ENCODE results near the gene TRAPPC3. TPM values are rescaled to one million over a fixed set of nuclear protein-coding genes. Genes with fewer than 3 reads are reported as not detected.

The TRAPPC3 gene
- total and polyA plus RNA-seq, 9 donors: 32.4 to 42.1 (median 35.8) TPM

DNA sequence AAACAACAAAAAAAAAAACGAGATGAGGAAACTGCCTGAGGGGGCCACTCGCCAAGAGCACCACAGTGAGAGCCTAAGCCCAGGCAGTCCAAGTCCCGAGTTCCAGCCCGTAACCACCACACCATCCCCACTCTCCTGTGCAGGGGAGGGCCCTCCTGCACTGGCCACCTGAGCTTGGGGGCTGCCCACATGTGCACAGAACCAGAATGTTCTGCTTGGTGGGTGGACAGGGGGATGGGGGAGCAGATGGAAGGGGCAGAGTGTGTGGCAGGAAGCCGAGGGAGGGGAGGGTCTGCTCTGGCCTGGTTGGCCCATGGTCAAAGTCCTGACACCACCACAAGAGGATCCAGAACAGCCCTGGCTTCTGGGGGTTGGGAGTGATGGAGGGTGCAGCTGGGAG lies 43.0 kb downstream of the TRAPPC3 start:
- no peaks in the 10 kb centered on the region for H3K27me3 ChIP-seq (ENCODE audit: control insufficient read depth, insufficient read depth, low read length)
- WGBS (ENCODE audit: insufficient coverage): 67% methylated on average over 1 of the region's 5 CpGs
- DNase-seq: no peak
- no peak overlapping the region for H3K27ac ChIP-seq (ENCODE audit: low read length)
- H3K36me3 ChIP-seq (ENCODE audit: control insufficient read depth, insufficient read depth, low read length): no peaks in the 10 kb centered on the region
- no peaks in the 10 kb centered on the region for H3K9me3 ChIP-seq (replicated peaks; ENCODE audit: control insufficient read depth, low read depth, low read length)
- no peak overlapping the region for H3K4me3 ChIP-seq (ENCODE audit: low read length)
- peaks cover 3% of the 10 kb centered on the region for H3K4me1 ChIP-seq (ENCODE audit: control insufficient read depth, insufficient read depth, low read length)

GRCh38 chr1:36101546-36101945 lies 47.7 kb downstream of the TRAPPC3 start:
- Histone ChIP-seq H3K27me3 (ENCODE audit: control insufficient read depth, insufficient read depth, low read length) (no peaks in the 10 kb centered on the region), H3K9me3 (replicated peaks; ENCODE audit: control insufficient read depth, low read depth, low read length) (no peaks in the 10 kb centered on the region), H3K27ac (ENCODE audit: low read length) (no peak overlapping the region), H3K36me3 (ENCODE audit: control insufficient read depth, insufficient read depth, low read length) (peaks cover under 1% of the 10 kb centered on the region), H3K4me3 (ENCODE audit: low read length) (no peak overlapping the region), H3K4me1 (ENCODE audit: control insufficient read depth, insufficient read depth, low read length) (peaks cover 7% of the 10 kb centered on the region)
- 96% methylated on average over 4 of the region's 5 CpGs for WGBS (ENCODE audit: insufficient coverage)
- DNase-seq: no peak

- H3K27ac ChIP-seq (ENCODE audit: low read length): no peak overlapping the region
- peaks cover 11% of the 10 kb centered on the region for H3K4me1 ChIP-seq (ENCODE audit: control insufficient read depth, insufficient read depth, low read length)
- DNase-seq: no peak
- no peaks in the 10 kb centered on the region for H3K27me3 ChIP-seq (ENCODE audit: control insufficient read depth, insufficient read depth, low read length)
- no peaks in the 10 kb centered on the region for H3K9me3 ChIP-seq (replicated peaks; ENCODE audit: control insufficient read depth, low read depth, low read length)
- 65% methylated on average over 4 of the region's 6 CpGs for WGBS (ENCODE audit: insufficient coverage)
- no peak overlapping the region for H3K4me3 ChIP-seq (ENCODE audit: low read length)
- peaks cover 11% of the 10 kb centered on the region for H3K36me3 ChIP-seq (ENCODE audit: control insufficient read depth, insufficient read depth, low read length)
Measured at GRCh38 chr1:36100376-36100775, 48.9 kb downstream of the TRAPPC3 start.

DNA sequence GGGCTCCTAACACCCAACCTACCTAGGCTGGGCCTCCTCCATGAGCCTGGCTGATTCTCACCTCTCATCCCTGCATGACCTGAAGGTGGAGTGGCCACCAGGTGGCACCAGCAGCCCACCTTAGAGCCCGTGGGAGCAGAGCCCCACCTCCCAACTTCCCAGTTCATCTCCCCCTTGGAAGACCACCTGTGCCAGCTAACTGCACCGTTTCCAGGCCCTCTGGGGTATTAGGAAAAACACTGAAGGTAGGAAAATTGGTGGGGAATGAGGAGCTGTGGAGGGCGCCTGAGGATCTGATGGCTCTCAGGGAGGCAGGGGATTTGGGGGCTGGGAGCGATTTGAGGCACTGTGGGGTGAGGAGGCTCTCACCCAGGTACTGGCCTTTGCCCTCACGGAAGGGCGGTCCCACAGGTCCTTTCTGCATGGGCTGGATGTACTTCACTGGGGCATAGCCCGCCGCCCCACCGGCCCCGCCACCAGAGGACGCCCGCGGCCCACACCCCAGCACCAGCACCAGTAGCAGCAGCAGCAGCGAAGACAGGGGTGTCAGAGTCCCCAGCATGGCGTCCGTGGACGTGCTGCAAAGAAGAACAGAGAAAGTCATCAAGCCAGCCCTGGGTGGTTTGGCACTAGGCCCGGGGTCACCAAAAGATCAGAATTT lies 49.5 kb downstream of the TRAPPC3 start:
- H3K4me3 ChIP-seq (ENCODE audit: low read length): no peak overlapping the region
- H3K36me3 ChIP-seq (ENCODE audit: control insufficient read depth, insufficient read depth, low read length): peaks cover 14% of the 10 kb centered on the region

DNA sequence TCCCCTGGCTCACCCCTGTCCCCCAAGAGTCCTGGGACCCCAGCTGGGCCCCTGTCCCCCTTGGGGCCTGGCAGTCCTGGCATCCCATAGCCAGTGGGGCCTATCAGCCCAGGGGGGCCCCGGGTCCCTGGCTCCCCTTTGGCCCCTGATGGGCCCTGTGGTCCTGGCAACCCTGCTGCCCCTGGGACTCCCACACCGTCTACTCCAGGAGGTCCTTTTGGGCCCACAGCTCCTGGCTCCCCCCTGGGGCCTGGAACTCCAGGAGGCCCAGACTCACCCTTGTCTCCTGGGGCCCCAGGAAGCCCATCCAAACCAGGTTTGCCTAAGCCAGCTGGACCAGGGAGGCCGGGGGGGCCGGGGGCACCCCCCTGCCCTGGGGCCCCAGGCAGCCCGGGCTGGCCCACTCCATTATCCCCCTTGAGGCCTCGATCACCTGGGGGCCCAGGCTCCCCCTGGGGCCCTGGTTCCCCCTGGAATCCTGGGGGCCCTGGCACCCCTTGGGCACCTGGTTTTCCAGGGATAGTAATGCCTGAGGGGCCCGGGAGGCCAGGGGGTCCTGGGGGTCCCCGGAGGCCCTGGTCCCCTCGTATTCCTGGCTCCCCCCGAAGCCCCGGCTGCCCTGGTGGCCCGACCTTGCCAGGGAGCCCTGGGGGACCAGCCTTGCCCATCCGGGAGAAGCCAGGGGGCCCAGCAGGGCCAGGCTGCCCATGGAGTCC lies 50.5 kb downstream of the TRAPPC3 start:
- Histone ChIP-seq H3K27me3 (ENCODE audit: control insufficient read depth, insufficient read depth, low read length) (no peaks in the 10 kb centered on the region), H3K4me1 (ENCODE audit: control insufficient read depth, insufficient read depth, low read length) (peaks cover 11% of the 10 kb centered on the region), H3K36me3 (ENCODE audit: control insufficient read depth, insufficient read depth, low read length) (peaks cover 24% of the 10 kb centered on the region), H3K27ac (ENCODE audit: low read length) (no peak overlapping the region), H3K9me3 (replicated peaks; ENCODE audit: control insufficient read depth, low read depth, low read length) (no peaks in the 10 kb centered on the region), H3K4me3 (ENCODE audit: low read length) (no peak overlapping the region)
- 79% methylated on average over 13 of the region's 13 CpGs for WGBS (ENCODE audit: insufficient coverage)
- no peak for DNase-seq

More for the DNA sequence above, 49.5 kb downstream of the TRAPPC3 start:
- H3K4me1 ChIP-seq (ENCODE audit: control insufficient read depth, insufficient read depth, low read length): peaks cover 11% of the 10 kb centered on the region
- no peaks in the 10 kb centered on the region for H3K9me3 ChIP-seq (replicated peaks; ENCODE audit: control insufficient read depth, low read depth, low read length)
- H3K27me3 ChIP-seq (ENCODE audit: control insufficient read depth, insufficient read depth, low read length): no peaks in the 10 kb centered on the region
- DNase-seq: peak; percentile 78
- 24% methylated on average over 9 of the region's 18 CpGs for WGBS (ENCODE audit: insufficient coverage)
- no peak overlapping the region for H3K27ac ChIP-seq (ENCODE audit: low read length)

DNA sequence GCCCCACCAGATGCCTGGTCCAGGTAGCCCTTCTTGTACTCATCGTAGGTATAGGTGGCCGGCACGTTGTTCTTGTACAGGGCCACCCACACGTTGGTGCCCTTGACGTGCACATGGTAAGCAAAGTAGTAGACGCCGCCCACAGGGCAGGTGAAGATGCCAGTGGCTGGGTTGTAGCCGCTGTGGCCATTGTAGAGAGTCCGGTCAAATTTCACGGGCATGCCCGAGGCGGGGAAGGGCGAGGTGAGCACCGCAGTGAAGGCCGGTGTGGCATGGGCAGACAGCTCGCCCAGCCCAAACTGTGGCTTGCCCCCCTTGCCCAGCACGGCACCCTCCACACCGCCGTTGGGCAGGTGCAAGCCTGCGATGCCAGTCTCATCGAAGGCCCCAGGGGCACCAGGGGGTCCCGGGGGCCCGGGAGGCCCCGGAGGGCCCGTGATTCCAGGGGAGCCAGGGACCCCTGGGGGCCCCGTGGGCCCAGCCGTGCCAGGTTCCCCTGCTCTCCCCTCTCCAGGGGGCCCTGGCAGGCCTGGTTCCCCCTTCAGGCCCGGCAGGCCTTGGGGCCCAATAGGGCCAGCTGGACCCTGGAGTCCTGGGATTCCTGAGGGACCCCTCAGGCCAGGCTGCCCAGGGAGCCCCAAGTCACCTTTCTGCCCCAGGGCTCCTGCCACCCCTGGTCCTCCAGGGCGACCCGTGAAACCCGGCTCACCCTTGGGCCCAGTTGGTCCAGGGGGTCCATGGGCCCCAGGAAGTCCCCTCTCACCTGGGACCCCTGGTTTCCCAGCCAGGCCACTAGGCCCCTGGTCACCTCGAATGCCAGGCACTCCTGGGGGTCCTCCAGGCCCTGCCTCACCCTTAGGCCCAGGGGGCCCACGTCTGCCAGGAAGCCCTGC lies 51.3 kb downstream of the TRAPPC3 start:
- Histone ChIP-seq H3K4me1 (ENCODE audit: control insufficient read depth, insufficient read depth, low read length) (peaks cover 16% of the 10 kb centered on the region), H3K36me3 (ENCODE audit: control insufficient read depth, insufficient read depth, low read length) (peaks cover 33% of the 10 kb centered on the region), H3K27me3 (ENCODE audit: control insufficient read depth, insufficient read depth, low read length) (no peaks in the 10 kb centered on the region), H3K27ac (ENCODE audit: low read length) (no peak overlapping the region), H3K4me3 (ENCODE audit: low read length) (no peak overlapping the region), H3K9me3 (replicated peaks; ENCODE audit: control insufficient read depth, low read depth, low read length) (no peaks in the 10 kb centered on the region)
- 89% methylated on average over 32 of the region's 33 CpGs for WGBS (ENCODE audit: insufficient coverage)
- DNase-seq: no peak

DNA sequence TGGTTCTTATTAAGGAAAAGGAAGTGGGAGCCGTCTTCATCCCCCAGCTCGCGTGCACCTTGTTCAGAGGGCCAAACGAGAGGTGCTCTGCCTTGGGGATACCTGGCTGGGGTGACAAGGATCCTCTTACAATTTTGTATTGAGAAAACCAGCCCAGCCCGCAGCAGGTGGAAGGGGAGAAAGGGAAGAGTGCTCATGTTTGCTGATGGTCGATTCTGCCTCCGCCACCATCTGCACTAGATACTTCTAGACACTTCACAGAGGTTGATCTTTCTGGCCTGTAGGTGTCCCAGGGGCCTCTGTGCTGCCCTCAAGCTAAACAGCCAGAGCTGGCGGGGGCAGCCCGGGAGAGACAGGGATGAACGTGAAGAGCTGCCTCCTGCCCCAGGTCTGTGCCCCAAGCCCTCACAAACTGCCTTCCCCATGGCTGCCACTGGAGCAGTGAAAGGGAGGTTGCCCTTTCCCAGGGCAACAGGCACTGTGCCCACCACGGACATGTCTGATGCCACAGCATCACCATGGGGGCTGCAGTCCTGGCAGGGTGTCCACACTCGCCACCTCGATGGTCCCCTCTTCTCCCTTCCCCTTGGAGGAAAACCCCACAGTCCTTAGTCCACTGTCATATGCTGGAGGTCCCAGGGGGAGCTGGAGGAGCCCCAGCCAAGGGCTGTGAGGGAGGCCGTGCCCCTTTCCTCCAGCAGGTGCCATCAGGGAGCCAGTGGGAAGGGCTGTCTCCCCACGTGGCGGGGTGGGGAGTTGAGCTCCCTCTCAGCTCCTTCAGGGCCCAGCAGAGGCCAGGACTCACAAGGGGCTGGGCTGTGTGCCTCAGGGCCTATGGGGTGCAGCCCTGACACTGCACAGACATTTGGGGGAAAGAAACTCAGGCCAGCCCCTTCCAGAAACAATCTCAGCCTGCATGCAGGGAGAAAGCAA lies 52.5 kb downstream of the TRAPPC3 start:
- Histone ChIP-seq H3K4me1 (ENCODE audit: control insufficient read depth, insufficient read depth, low read length) (peaks cover 17% of the 10 kb centered on the region), H3K4me3 (ENCODE audit: low read length) (no peak overlapping the region), H3K27ac (ENCODE audit: low read length) (no peak overlapping the region), H3K27me3 (ENCODE audit: control insufficient read depth, insufficient read depth, low read length) (no peaks in the 10 kb centered on the region), H3K9me3 (replicated peaks; ENCODE audit: control insufficient read depth, low read depth, low read length) (no peaks in the 10 kb centered on the region), H3K36me3 (ENCODE audit: control insufficient read depth, insufficient read depth, low read length) (peaks cover 45% of the 10 kb centered on the region)
- WGBS (ENCODE audit: insufficient coverage): 31% methylated on average over 6 of the region's 16 CpGs
- no peak for DNase-seq

DNA sequence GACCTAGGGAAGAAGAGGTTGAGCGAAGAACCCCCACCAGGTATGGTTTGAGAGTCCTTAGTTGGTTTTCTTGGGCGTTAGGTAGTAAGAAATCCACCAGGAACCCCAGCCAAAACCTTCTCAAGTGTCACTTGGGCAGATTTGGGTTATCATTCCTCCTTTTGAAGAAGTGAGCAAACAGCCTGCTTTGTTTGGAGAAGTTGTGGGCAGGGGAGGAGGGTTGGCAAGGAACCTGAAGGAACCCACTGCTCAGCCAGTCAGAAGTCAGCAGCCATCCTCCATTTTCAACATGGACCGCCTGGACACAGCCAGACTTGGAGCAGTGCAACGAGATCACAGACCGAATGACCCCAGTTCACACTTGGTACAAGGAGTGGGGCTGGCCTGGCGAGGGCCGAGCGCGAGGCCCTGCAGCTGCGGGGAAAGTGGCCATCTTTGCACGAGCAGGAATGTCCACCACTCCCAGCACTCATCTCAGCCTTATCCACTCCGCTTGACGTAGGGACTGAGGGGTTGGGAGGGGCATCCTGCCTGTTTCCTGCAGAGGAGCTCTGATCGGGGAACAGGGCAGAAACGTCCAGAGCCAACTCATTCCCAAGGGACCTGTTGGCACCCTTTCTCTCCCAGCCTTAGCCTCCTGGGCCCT lies 53.4 kb downstream of the TRAPPC3 start:
- H3K27ac ChIP-seq (ENCODE audit: low read length): peak overlapping the region; percentile 35

DNA sequence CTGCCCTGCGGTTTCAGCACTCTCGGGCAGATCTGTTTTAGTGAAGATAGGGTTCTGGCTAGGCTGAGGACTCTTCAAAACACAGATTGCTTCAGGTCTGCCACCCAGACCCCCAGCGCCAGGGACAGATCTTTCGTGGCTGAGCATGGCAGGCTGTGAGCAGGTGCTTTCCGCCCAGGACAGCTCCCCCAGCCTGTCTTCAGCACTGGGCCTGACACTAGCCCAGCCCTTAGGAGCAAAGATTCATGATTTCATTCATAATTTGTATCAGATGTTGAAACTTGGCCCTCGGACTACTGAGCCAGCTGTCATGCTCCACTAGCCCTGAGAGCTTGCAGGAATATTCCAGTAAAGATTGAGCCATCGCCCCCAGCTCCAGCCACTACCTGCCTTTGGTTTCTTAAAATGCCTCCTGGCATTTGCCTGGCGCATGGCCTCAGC lies 54.6 kb downstream of the TRAPPC3 start:
- no peaks in the 10 kb centered on the region for H3K27me3 ChIP-seq (ENCODE audit: control insufficient read depth, insufficient read depth, low read length)
- WGBS (ENCODE audit: insufficient coverage): 74% methylated on average over 7 of the region's 8 CpGs
- H3K36me3 ChIP-seq (ENCODE audit: control insufficient read depth, insufficient read depth, low read length): peaks cover 55% of the 10 kb centered on the region
- DNase-seq: no peak
- no peaks in the 10 kb centered on the region for H3K9me3 ChIP-seq (replicated peaks; ENCODE audit: control insufficient read depth, low read depth, low read length)
- no peak overlapping the region for H3K4me3 ChIP-seq (ENCODE audit: low read length)
- no peak overlapping the region for H3K27ac ChIP-seq (ENCODE audit: low read length)
- H3K4me1 ChIP-seq (ENCODE audit: control insufficient read depth, insufficient read depth, low read length): peaks cover 20% of the 10 kb centered on the region

More for the DNA sequence above, 53.4 kb downstream of the TRAPPC3 start:
- peak; percentile 44 for DNase-seq
- no peaks in the 10 kb centered on the region for H3K27me3 ChIP-seq (ENCODE audit: control insufficient read depth, insufficient read depth, low read length)
- no peak overlapping the region for H3K4me3 ChIP-seq (ENCODE audit: low read length)
- H3K4me1 ChIP-seq (ENCODE audit: control insufficient read depth, insufficient read depth, low read length): peaks cover 18% of the 10 kb centered on the region
- peaks cover 53% of the 10 kb centered on the region for H3K36me3 ChIP-seq (ENCODE audit: control insufficient read depth, insufficient read depth, low read length)
- WGBS (ENCODE audit: insufficient coverage): 52% methylated on average over 6 of the region's 15 CpGs
- H3K9me3 ChIP-seq (replicated peaks; ENCODE audit: control insufficient read depth, low read depth, low read length): no peaks in the 10 kb centered on the region

All from muscle of leg (tissue), 11 donors.